GM23338 (cell line): Measurements from ENCODE around the gene DOCK6. TPM values are rescaled to one million over a fixed set of nuclear protein-coding genes. Genes with fewer than 3 reads are reported as not detected.

Experiments used
- ATAC-seq: fragments of 200-7000 bp; cut with Tn5 transposase; 3 replicates; pipeline ENCODE4 v1.9.1; 2020
- DNase-seq: peaks from one replicate; pipeline ENCODE4 v3.0.0-alpha.2; 2015; ENCODE audit warnings: low spot score
- H2AFZ ChIP-seq: fragments of 200-600 bp; sonication (generic); 2 replicates; pipeline ENCODE4 v1.8.0; 2016; ENCODE audit warnings: antibody characterized with exemption, mild to moderate bottlenecking, moderate library complexity
- H3F3A ChIP-seq: fragments of 200-600 bp; sonication (generic); replicated peaks from 2 replicates; pipeline ENCODE4 v1.8.0; 2017; ENCODE audit warnings: antibody characterized with exemption, mixed run types, low read depth
- H3K27ac ChIP-seq: fragments of 200-600 bp; sonication (generic); 2 replicates; pipeline ENCODE4 v1.6.1; 2016; ENCODE audit warnings: low read depth
- H3K27me3 ChIP-seq: fragments of 200-600 bp; sonication (generic); 2 replicates; pipeline ENCODE4 v1.8.0; 2016; ENCODE audit warnings: mild to moderate bottlenecking, mixed run types, moderate library complexity; ENCODE audit not compliant: insufficient read depth
- H3K36me3 ChIP-seq: fragments of 200-600 bp; sonication (generic); 2 replicates; pipeline ENCODE4 v1.8.0; 2016; ENCODE audit warnings: mild to moderate bottlenecking; ENCODE audit not compliant: insufficient read depth
- H3K4me1 ChIP-seq: fragments of 200-600 bp; sonication (generic); 2 replicates; pipeline ENCODE4 v1.8.0; 2016; ENCODE audit warnings: mild to moderate bottlenecking, moderate library complexity; ENCODE audit not compliant: insufficient read depth
- H3K4me2 ChIP-seq: fragments of 200-600 bp; sonication (generic); 2 replicates; pipeline ENCODE4 v1.7.1; 2017; ENCODE audit warnings: mixed run types
- H3K4me3 ChIP-seq: fragments of 200-600 bp; sonication (generic); 2 replicates; pipeline ENCODE4 v1.6.1; 2016; ENCODE audit warnings: mixed run types
- H3K79me2 ChIP-seq: fragments of 200-600 bp; sonication (generic); replicated peaks from 2 replicates; pipeline ENCODE4 v1.8.0; 2017; ENCODE audit warnings: mild to moderate bottlenecking; ENCODE audit not compliant: insufficient read depth
- H3K9me2 ChIP-seq: fragments of 200-600 bp; sonication (generic); 2 replicates; pipeline ENCODE4 v1.8.0; 2017; ENCODE audit not compliant: insufficient read depth
- H4K20me1 ChIP-seq: fragments of 200-600 bp; sonication (generic); replicated peaks from 2 replicates; pipeline ENCODE4 v1.8.0; 2017; ENCODE audit warnings: mild to moderate bottlenecking; ENCODE audit not compliant: insufficient read depth
- H3K27ac Mint-ChIP-seq: 2 replicates; pipeline ENCODE4 v1.8.0; 2020; ENCODE audit warnings: inconsistent platforms, mild to moderate bottlenecking, moderate library complexity, mixed read lengths
- H3K27me3 Mint-ChIP-seq: 3 replicates; pipeline ENCODE4 v1.8.0; 2022; ENCODE audit warnings: low read depth, mild to moderate bottlenecking, moderate library complexity, mixed read lengths, inconsistent platforms; ENCODE audit not compliant: insufficient read depth, poor library complexity
- H3K36me3 Mint-ChIP-seq: 3 replicates; pipeline ENCODE4 v1.8.0; 2021; ENCODE audit warnings: low read depth, mild to moderate bottlenecking, inconsistent platforms, moderate library complexity, mixed read lengths
- H3K4me1 Mint-ChIP-seq: 3 replicates; pipeline ENCODE4 v1.8.0; 2020; ENCODE audit warnings: mild to moderate bottlenecking, inconsistent platforms, mixed read lengths
- H3K4me3 Mint-ChIP-seq: 3 replicates; pipeline ENCODE4 v1.8.0; 2021; ENCODE audit warnings: moderate library complexity, mild to moderate bottlenecking, inconsistent platforms, mixed read lengths
- H3K9me3 Mint-ChIP-seq: 3 replicates; pipeline ENCODE4 v1.8.0; 2020; ENCODE audit warnings: moderate library complexity, mild to moderate bottlenecking, inconsistent platforms, mixed read lengths
- CREB1 ChIP-seq: fragments of 250-450 bp; sonication (Bioruptor Pico); IDR thresholded peaks from 2 replicates; pipeline ENCODE4 v1.5.0; 2020; ENCODE audit warnings: low read depth, mild to moderate bottlenecking, moderate library complexity
- CTCF ChIP-seq, 2 experiments: fragments of 200-600 bp in 1 of 2; sonication (generic) in 1 of 2; conservative IDR thresholded peaks; 2 replicates each; pipeline versions ENCODE4 v1.5.1 to v1.6.1; 2016 to 2017; ENCODE audit warnings: antibody characterized with exemption in 2 of 2, low read depth in 2 of 2, mild to moderate bottlenecking in 2 of 2, moderate library complexity in 1 of 2
- EZH2 ChIP-seq: fragments of 200-600 bp; sonication (generic); IDR thresholded peaks from one replicate; pipeline ENCODE4 v1.8.0; 2017; ENCODE audit warnings: antibody characterized with exemption, mild to moderate bottlenecking, low read depth; ENCODE audit not compliant: unreplicated experiment
- EZH2phosphoT487 ChIP-seq: fragments of 200-600 bp; sonication (generic); IDR thresholded peaks from one replicate; pipeline ENCODE4 v1.8.1; 2018; ENCODE audit warnings: antibody characterized with exemption; ENCODE audit not compliant: unreplicated experiment
- NANOG ChIP-seq: IDR thresholded peaks from 2 replicates; pipeline ENCODE4 v1.6.1; 2016; ENCODE audit warnings: antibody characterized with exemption, borderline replicate concordance
- POLR2AphosphoS5 ChIP-seq: IDR thresholded peaks from 2 replicates; pipeline ENCODE4 v1.6.1; 2016; ENCODE audit warnings: antibody characterized with exemption, low read depth
- STAT1 ChIP-seq: IDR thresholded peaks from one replicate; pipeline ENCODE4 v1.6.1; 2016; ENCODE audit warnings: antibody characterized with exemption; ENCODE audit not compliant: unreplicated experiment
- ZNF331 ChIP-seq: fragments of 250-450 bp; sonication (Bioruptor Pico); IDR thresholded peaks from 2 replicates; pipeline ENCODE4 v1.5.0; 2020; ENCODE audit warnings: low read depth, mild to moderate bottlenecking, moderate library complexity
- polyA plus RNA-seq: library from polyadenylated mRNA; unstranded; fragments of >200 nt; fragmentation: Nextera tagmentation; extraction: Ambion mirVana; gene quantifications from 2 replicates; pipeline ENCODE4 v1.2.1, GENCODE V29; 2016
- total RNA-seq: library from RNA; depleted of rRNA; stranded (reverse); fragments of >200 nt; shearing (Covaris generic); gene quantifications from 2 replicates; pipeline ENCODE4 v1.2.3, GENCODE V29; 2014
- TF ChIP-seq, protein P1 (sequence below): IDR thresholded peaks from 2 replicates; pipeline ENCODE4 v1.6.1; 2016; ENCODE audit warnings: antibody characterized with exemption
- TF ChIP-seq, protein P2 (sequence below): IDR thresholded peaks from one replicate; pipeline ENCODE4 v1.6.1; 2018; ENCODE audit warnings: antibody characterized with exemption; ENCODE audit not compliant: unreplicated experiment

Gene DOCK6
- total and polyA plus RNA-seq, 2 experiments from 2014 or later: 34.6 to 49.0 TPM

GRCh38 chr19:11240008-11240444 is 22.3 kb downstream of the DOCK6 start (continued):
- TF ChIP-seq, protein P1, sequence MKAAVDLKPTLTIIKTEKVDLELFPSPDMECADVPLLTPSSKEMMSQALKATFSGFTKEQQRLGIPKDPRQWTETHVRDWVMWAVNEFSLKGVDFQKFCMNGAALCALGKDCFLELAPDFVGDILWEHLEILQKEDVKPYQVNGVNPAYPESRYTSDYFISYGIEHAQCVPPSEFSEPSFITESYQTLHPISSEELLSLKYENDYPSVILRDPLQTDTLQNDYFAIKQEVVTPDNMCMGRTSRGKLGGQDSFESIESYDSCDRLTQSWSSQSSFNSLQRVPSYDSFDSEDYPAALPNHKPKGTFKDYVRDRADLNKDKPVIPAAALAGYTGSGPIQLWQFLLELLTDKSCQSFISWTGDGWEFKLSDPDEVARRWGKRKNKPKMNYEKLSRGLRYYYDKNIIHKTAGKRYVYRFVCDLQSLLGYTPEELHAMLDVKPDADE: no peak
- TF ChIP-seq EZH2phosphoT487 (no peak), CTCF (conservative IDR thresholded peaks at IDR 0.05; ENCODE audit: low read depth in 2 of 2) (no peak), CREB1 (CRISPR knock-in tag) (no peak), NANOG (no peak)
- TF ChIP-seq, protein P2, sequence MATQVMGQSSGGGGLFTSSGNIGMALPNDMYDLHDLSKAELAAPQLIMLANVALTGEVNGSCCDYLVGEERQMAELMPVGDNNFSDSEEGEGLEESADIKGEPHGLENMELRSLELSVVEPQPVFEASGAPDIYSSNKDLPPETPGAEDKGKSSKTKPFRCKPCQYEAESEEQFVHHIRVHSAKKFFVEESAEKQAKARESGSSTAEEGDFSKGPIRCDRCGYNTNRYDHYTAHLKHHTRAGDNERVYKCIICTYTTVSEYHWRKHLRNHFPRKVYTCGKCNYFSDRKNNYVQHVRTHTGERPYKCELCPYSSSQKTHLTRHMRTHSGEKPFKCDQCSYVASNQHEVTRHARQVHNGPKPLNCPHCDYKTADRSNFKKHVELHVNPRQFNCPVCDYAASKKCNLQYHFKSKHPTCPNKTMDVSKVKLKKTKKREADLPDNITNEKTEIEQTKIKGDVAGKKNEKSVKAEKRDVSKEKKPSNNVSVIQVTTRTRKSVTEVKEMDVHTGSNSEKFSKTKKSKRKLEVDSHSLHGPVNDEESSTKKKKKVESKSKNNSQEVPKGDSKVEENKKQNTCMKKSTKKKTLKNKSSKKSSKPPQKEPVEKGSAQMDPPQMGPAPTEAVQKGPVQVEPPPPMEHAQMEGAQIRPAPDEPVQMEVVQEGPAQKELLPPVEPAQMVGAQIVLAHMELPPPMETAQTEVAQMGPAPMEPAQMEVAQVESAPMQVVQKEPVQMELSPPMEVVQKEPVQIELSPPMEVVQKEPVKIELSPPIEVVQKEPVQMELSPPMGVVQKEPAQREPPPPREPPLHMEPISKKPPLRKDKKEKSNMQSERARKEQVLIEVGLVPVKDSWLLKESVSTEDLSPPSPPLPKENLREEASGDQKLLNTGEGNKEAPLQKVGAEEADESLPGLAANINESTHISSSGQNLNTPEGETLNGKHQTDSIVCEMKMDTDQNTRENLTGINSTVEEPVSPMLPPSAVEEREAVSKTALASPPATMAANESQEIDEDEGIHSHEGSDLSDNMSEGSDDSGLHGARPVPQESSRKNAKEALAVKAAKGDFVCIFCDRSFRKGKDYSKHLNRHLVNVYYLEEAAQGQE: no peak

- Histone ChIP-seq H3K9me2 (no peaks in the 10 kb centered on the region), H3K4me1 (no peaks in the 10 kb centered on the region), H4K20me1 (no peaks in the 10 kb centered on the region), H2AFZ (no peak within 1 kb of the TSS), H3K27me3 (no peaks in the 10 kb centered on the region), H3K36me3 (no peaks in the 10 kb centered on the region; the same call in 1 of the 2 replicates), H3K79me2 (no peaks in the 10 kb centered on the region), H3K4me3 (no peak within 1 kb of the TSS), H3K27ac (no peak within 1 kb of the TSS), H3K4me2 (no peak within 1 kb of the TSS), H3F3A (no peaks in the 10 kb centered on the region)
- no peak within 1 kb of the TSS for H3K27ac Mint-ChIP-seq
- peaks cover 30% of the 10 kb centered on the region for H3K36me3 Mint-ChIP-seq
- TF ChIP-seq EZH2 (no peak), CTCF (conservative IDR thresholded peaks at IDR 0.05; ENCODE audit: low read depth in 2 of 2) (no peak), POLR2AphosphoS5 (no peak), CREB1 (CRISPR knock-in tag) (no peak), STAT1 (no peak), EZH2phosphoT487 (no peak), ZNF331 (CRISPR knock-in tag) (no peak)
- TF ChIP-seq, protein P1: no peak
- no peaks in the 10 kb centered on the region for H3K9me3 Mint-ChIP-seq
- peaks cover 10% of the 10 kb centered on the region for H3K27me3 Mint-ChIP-seq
- no peak for ATAC-seq
- peaks cover 9% of the 10 kb centered on the region for H3K4me1 Mint-ChIP-seq
- no peak within 1 kb of the TSS; the same call in 2 of the 3 replicates for H3K4me3 Mint-ChIP-seq
- DNase-seq: no peak
Measured at GRCh38 chr19:11239377-11240000, 22.8 kb downstream of the DOCK6 start, which contains the start of gene ANGPTL8. TSS of gene ANGPTL8 (plus strand) at chr19:11239619. CDS start at chr19:11239638, 19 bp downstream.
